Measurements from ENCODE around the gene SMS. TPM values are rescaled to one million over a fixed set of nuclear protein-coding genes. Genes with fewer than 3 reads are reported as not detected.

Gene SMS
- total RNA-seq, 1 experiment from 2014 or later = 173 TPM

- CTCF ChIA-PET = no interaction called here
- H3K36me3 Mint-ChIP-seq = no peaks in the 10 kb centered on the region
- no peak for TF ChIP-seq CREM (CRISPR knock-in tag; IDR thresholded peaks at IDR 0.05)
- no peak for TF ChIP-seq FOXP1 (CRISPR knock-in tag; IDR thresholded peaks at IDR 0.05; ENCODE audit: borderline replicate concordance)
- no peak for TF ChIP-seq NFYB (CRISPR knock-in tag; conservative IDR thresholded peaks at IDR 0.05; ENCODE audit: low read depth)
- TF ChIP-seq NR1H2 (CRISPR knock-in tag; IDR thresholded peaks at IDR 0.05) = no peak
- no peak for TF ChIP-seq ZNF423 (CRISPR knock-in tag; IDR thresholded peaks at IDR 0.05)
- TF ChIP-seq CBFB (CRISPR knock-in tag; IDR thresholded peaks at IDR 0.05; ENCODE audit: low read depth) = no peak
- TF ChIP-seq NR3C1 (CRISPR knock-in tag; conservative IDR thresholded peaks at IDR 0.05; ENCODE audit: low read depth) = no peak
- TF ChIP-seq ZBTB43 (CRISPR knock-in tag; IDR thresholded peaks at IDR 0.05) = no peak
- no peak for TF ChIP-seq GRHL2 (CRISPR knock-in tag; IDR thresholded peaks at IDR 0.05; ENCODE audit: insufficient replicate concordance, severe bottlenecking)
- no peak for TF ChIP-seq RELA (CRISPR knock-in tag; IDR thresholded peaks at IDR 0.05; ENCODE audit: borderline replicate concordance)
- no peak for TF ChIP-seq E2F5 (CRISPR knock-in tag; IDR thresholded peaks at IDR 0.05)
- TF ChIP-seq MLX (CRISPR knock-in tag; IDR thresholded peaks at IDR 0.05) = no peak
- no peak for TF ChIP-seq ATF6 (CRISPR knock-in tag; IDR thresholded peaks at IDR 0.05)
- TF ChIP-seq ZMAT4 (CRISPR knock-in tag; IDR thresholded peaks at IDR 0.05) = no peak
- no peak for TF ChIP-seq E2F4 (CRISPR knock-in tag; IDR thresholded peaks at IDR 0.05; ENCODE audit: borderline replicate concordance, low read depth)
- no peak for TF ChIP-seq KAT7 (CRISPR knock-in tag; IDR thresholded peaks at IDR 0.05; ENCODE audit: borderline replicate concordance)
- no peak for TF ChIP-seq HMGA2 (CRISPR knock-in tag; IDR thresholded peaks at IDR 0.05)
- no peak for TF ChIP-seq PRRX2 (CRISPR knock-in tag; IDR thresholded peaks at IDR 0.05)
- no peak for TF ChIP-seq FOXK1 (CRISPR knock-in tag; IDR thresholded peaks at IDR 0.05)
- H3K27ac Mint-ChIP-seq = peak overlapping the region; percentile 65; the same call in 1 of the 2 replicates
- POLR2A ChIA-PET = no interaction called here
- ATAC-seq (no peak), DNase-seq (ENCODE audit: low spot score) (no peak)
- no peak overlapping the region for H3K4me3 Mint-ChIP-seq
- H3K27me3 Mint-ChIP-seq (ENCODE audit: low read depth) = no peaks in the 10 kb centered on the region
- H3K4me1 Mint-ChIP-seq = peaks cover 24% of the 10 kb centered on the region
- H3K9me3 Mint-ChIP-seq = peaks cover 5% of the 10 kb centered on the region; the same call in 1 of the 2 replicates
Observed at GRCh38 chrX:21905953-21906352, 34.6 kb upstream of the SMS start.

GRCh38 chrX:21907260-21907659, 33.2 kb upstream of the SMS start:
- CTCF ChIA-PET = no interaction called here
- no peak for ATAC-seq
- Mint-ChIP-seq H3K4me1 (peaks cover 24% of the 10 kb centered on the region), H3K36me3 (no peaks in the 10 kb centered on the region), H3K27me3 (ENCODE audit: low read depth) (no peaks in the 10 kb centered on the region), H3K9me3 (peaks cover 5% of the 10 kb centered on the region; the same call in 1 of the 2 replicates), H3K27ac (no peak overlapping the region), H3K4me3 (no peak overlapping the region)
- no peak for TF ChIP-seq SP1 (CRISPR knock-in tag; conservative IDR thresholded peaks at IDR 0.05)
- no peak for TF ChIP-seq TP53 (CRISPR knock-in tag; IDR thresholded peaks at IDR 0.05)
- TF ChIP-seq ZNF512 (CRISPR knock-in tag; IDR thresholded peaks at IDR 0.05; ENCODE audit: borderline replicate concordance) = no peak
- TF ChIP-seq MAX (CRISPR knock-in tag; IDR thresholded peaks at IDR 0.05) = no peak
- no peak for DNase-seq (ENCODE audit: low spot score)
- POLR2A ChIA-PET = interaction anchor here (0.7 kb wide), 1 partner anchor 506 kb away, joined by 7 read pairs; no protein-coding TSS in a partner anchor

Measured in WTC11 (cell line).